ENCODE measurements around the gene TANC1.

GRCh38 chr2:159072795-159073194 lies 104.4 kb downstream of the TANC1 start:
- no peak for TF ChIP-seq EHF (CRISPR knock-in tag; IDR thresholded peaks at IDR 0.05)
- TF ChIP-seq CTCF (IDR thresholded peaks at IDR 0.05), result no peak
- TF ChIP-seq, protein P1, sequence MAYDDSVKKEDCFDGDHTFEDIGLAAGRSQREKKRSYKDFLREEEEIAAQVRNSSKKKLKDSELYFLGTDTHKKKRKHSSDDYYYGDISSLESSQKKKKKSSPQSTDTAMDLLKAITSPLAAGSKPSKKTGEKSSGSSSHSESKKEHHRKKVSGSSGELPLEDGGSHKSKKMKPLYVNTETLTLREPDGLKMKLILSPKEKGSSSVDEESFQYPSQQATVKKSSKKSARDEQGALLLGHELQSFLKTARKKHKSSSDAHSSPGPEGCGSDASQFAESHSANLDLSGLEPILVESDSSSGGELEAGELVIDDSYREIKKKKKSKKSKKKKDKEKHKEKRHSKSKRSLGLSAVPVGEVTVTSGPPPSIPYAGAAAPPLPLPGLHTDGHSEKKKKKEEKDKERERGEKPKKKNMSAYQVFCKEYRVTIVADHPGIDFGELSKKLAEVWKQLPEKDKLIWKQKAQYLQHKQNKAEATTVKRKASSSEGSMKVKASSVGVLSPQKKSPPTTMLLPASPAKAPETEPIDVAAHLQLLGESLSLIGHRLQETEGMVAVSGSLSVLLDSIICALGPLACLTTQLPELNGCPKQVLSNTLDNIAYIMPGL (CRISPR knock-in tag; IDR thresholded peaks at IDR 0.05; ENCODE audit: borderline replicate concordance), result no peak
- no peak for TF ChIP-seq POLR2A (IDR thresholded peaks at IDR 0.05; ENCODE audit: low read length)
- no peak for TF ChIP-seq ELK1 (IDR thresholded peaks at IDR 0.05; ENCODE audit: low read depth, low read length)
- TF ChIP-seq, protein P2, sequence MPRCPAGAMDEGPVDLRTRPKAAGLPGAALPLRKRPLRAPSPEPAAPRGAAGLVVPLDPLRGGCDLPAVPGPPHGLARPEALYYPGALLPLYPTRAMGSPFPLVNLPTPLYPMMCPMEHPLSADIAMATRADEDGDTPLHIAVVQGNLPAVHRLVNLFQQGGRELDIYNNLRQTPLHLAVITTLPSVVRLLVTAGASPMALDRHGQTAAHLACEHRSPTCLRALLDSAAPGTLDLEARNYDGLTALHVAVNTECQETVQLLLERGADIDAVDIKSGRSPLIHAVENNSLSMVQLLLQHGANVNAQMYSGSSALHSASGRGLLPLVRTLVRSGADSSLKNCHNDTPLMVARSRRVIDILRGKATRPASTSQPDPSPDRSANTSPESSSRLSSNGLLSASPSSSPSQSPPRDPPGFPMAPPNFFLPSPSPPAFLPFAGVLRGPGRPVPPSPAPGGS (IDR thresholded peaks at IDR 0.05), result no peak

Data from A549 (cell line).